Measurements from ENCODE around the gene PIK3R1.

- TF ChIP-seq EZH2phosphoT487 (IDR thresholded peaks at IDR 0.05; ENCODE audit: borderline replicate concordance, low read length), result no peak
- TF ChIP-seq CTCF (IDR thresholded peaks at IDR 0.05; ENCODE audit: low read depth, low read length, poor library complexity, severe bottlenecking), result no peak
These were observed 127.9 kb downstream of the PIK3R1 start for GRCh38 chr5:68343421-68343826.
